ENCODE results near the gene ABCA8. TPM values are rescaled to one million over a fixed set of nuclear protein-coding genes. Genes with fewer than 3 reads are reported as not detected.

Gene ABCA8
- total RNA-seq, 1 experiment from 2014 or later: not detected

GRCh38 chr17:68993112-68993511 is 37.9 kb upstream of the ABCA8 start:
- no peak overlapping the region for H4K5ac ChIP-seq (ENCODE audit: insufficient read length, low read depth, low read length)
- no peak overlapping the region for H3T11ph ChIP-seq (ENCODE audit: low read length)
- no CpG with 5 or more reads among the region's 4 CpGs for WGBS (ENCODE audit: extremely low coverage, insufficient read length, low lambda C conversion rate)
- H3K4me1 ChIP-seq (ENCODE audit: insufficient read depth, low read length): no peaks in the 10 kb centered on the region
- H3K27me3 ChIP-seq (ENCODE audit: insufficient read depth, low read length): no peaks in the 10 kb centered on the region
- no peak overlapping the region for H3K18ac ChIP-seq (ENCODE audit: insufficient read length, low read depth, low read length)
- Mint-ChIP-seq H3K4me3 (no peak overlapping the region), H3K9me3 (no peaks in the 10 kb centered on the region), H3K4me1 (peaks cover 0 to 7% of the 10 kb centered on the region in 2 experiments; a peak in 2 of 4 replicates), H3K36me3 (ENCODE audit: insufficient read depth in 1 of 3, low read depth in 3 of 3) (no peaks in the 10 kb centered on the region), H3K27ac (no peak overlapping the region), H3K27me3 (ENCODE audit: low read depth) (no peaks in the 10 kb centered on the region)
- no peak overlapping the region for H4K91ac ChIP-seq (ENCODE audit: insufficient read length, low read depth, low read length)
- no peak for TF ChIP-seq CTCF (conservative IDR thresholded peaks at IDR 0.05)
- H3K79me2 ChIP-seq (ENCODE audit: insufficient read depth, low read length): no peaks in the 10 kb centered on the region
- no peak overlapping the region for H2BK15ac ChIP-seq (ENCODE audit: low read depth, low read length)
- no peak overlapping the region for H2BK120ac ChIP-seq (ENCODE audit: low read depth, low read length, poor library complexity, severe bottlenecking)
- H4K8ac ChIP-seq (replicated peaks; ENCODE audit: insufficient read length, low read depth, low read length): no peak overlapping the region
- no peak overlapping the region for H3K56ac ChIP-seq (ENCODE audit: insufficient read length, low read depth, low read length)
- no peak overlapping the region for H3K14ac ChIP-seq (ENCODE audit: insufficient read depth, low read length)
- no peaks in the 10 kb centered on the region for H3K9me3 ChIP-seq (ENCODE audit: control insufficient read depth, low read depth, low read length)
- H3K27ac ChIP-seq (ENCODE audit: insufficient read length, low read depth, low read length): no peak overlapping the region
- no peak overlapping the region for H3K9ac ChIP-seq (ENCODE audit: extremely low read depth, insufficient read length, low read length)
- H2BK20ac ChIP-seq (ENCODE audit: low read depth, low read length, poor library complexity, severe bottlenecking): no peak overlapping the region
- no peak overlapping the region for H3K23ac ChIP-seq (ENCODE audit: insufficient read length, low read depth, low read length)
- H2AFZ ChIP-seq (ENCODE audit: low read length): no peak overlapping the region
- no peak overlapping the region for H2AK5ac ChIP-seq (ENCODE audit: insufficient read length, low read length)
- H3K4ac ChIP-seq (ENCODE audit: low read depth, low read length): no peak overlapping the region
- DNase-seq: no peak
- no peaks in the 10 kb centered on the region for H3K23me2 ChIP-seq (ENCODE audit: insufficient read length, low read depth, low read length, poor library complexity, severe bottlenecking)
- H3K79me1 ChIP-seq (ENCODE audit: insufficient read depth, low read depth, low read length, poor library complexity, severe bottlenecking): no peaks in the 10 kb centered on the region
- no peaks in the 10 kb centered on the region for H4K20me1 ChIP-seq (ENCODE audit: control insufficient read depth, insufficient read depth, insufficient read length)
- H2BK5ac ChIP-seq (ENCODE audit: insufficient read length, low read length): no peak overlapping the region
- H3K4me2 ChIP-seq (ENCODE audit: insufficient read depth, insufficient read length, low read length): no peak overlapping the region
- H2BK12ac ChIP-seq (ENCODE audit: insufficient read length, low read depth, low read length): no peak overlapping the region

All from H9 (cell line).